ENCODE data around the gene LRRC63. TPM values are rescaled to one million over a fixed set of nuclear protein-coding genes. Genes with fewer than 3 reads are reported as not detected.
A peak's percentile ranks its signal among the peaks of the same experiment; 100 is the strongest.

LRRC63 gene
- total and polyA plus RNA-seq, 12 donors = 0.12 to 0.15 TPM; not detected in 10

DNA sequence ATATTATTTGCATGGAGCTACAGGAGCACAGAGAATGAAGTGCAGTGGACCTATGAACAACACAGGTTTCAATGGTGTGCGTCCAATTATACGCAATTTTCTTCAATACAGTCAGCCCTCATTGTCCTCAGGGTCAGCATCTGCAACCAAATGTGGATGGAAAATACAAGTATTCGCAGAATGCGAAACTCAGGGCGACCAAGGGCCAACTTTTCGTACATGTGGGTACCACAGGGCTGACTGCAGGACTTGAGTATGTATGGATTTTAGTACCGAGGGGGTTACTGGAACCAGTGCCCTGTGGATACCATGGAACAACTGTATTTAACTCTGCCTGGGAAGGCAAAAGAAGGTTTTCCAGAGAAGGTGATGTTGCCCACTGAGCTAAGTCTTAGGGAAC is 40.0 kb upstream of the LRRC63 start:
- WGBS, 2 donors = 93 to 94% methylated on average over 7 of the region's 7 CpGs
- Histone ChIP-seq H3K27me3 (peaks cover 0 to 6% (median 0%) of the 10 kb centered on the region in 7 donors), H3K4me1 (peaks cover 0 to 99% (median 12%) of the 10 kb centered on the region in 9 donors), H3K9me3 (no peaks in the 10 kb centered on the region), H3K4me3 (peak overlapping the region in 1 of 10 donors; percentile 26), H3K36me3 (peaks cover 0 to 9% (median 0%) of the 10 kb centered on the region in 9 donors), H3K27ac (peak overlapping the region in 1 of 10 donors; percentile 88)
- no peak for ATAC-seq
- intact Hi-C loops (cut with DNase I) = loop anchor here in 1 of 10 donors (10.0 kb wide), 1 partner anchor 123 kb away; no protein-coding TSS in a partner anchor
- DNase-seq = no peak
- no peak for TF ChIP-seq CTCF (IDR thresholded peaks at IDR 0.05)

DNA sequence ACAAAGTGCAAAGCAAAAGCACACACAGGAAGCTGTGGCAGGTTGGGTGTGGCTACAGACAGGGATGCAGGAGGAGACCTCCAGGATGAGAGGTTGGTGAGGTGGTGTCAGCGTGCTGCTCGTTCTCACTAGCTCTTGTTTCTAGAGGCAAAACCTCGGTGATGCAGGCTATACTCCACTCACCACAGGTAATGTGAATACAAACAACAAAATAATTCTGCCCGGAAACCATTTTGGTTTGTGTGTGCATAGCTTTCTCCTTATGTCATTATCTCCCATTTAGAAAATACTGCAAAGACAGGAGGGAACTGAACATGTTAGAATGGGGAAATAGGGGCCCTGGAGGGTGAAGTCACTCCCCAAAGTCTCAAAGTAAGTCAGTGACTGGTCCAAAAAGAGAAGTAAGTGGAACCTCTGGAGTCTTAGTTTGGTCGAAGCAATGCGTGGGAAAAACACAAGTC is 39.2 kb upstream of the LRRC63 start:
- H3K27ac ChIP-seq = peak overlapping the region in 1 of 10 donors; percentile 88
- peak in 3 of 8 donors; percentile 45 to 62 (median 62) for ATAC-seq
- WGBS, 2 donors = 81 to 82% methylated on average over 6 of the region's 6 CpGs

DNA sequence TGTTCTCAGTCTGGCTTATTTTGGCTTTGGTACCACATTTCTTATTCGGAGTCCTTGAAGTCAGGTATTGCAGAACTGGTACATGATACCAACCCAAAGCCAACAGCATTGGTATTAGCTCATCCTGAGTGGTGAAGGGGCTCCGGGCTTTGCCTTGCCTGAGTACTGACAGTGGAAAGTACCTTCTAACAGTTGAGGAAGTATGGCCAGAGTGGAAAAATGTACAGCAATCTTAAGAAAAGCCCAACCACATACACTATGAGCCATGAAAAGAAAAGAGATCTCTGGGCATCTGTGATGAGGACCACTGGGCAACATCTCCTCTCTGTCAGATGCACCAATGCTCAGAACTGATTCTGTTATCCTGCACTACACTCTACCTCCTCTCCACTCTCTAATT is 38.1 kb upstream of the LRRC63 start:
- TF ChIP-seq CTCF (IDR thresholded peaks at IDR 0.05) = no peak
- Histone ChIP-seq H3K36me3 (peaks cover 0 to 9% (median 0%) of the 10 kb centered on the region in 9 donors), H3K4me1 (peaks cover 0 to 95% (median 12%) of the 10 kb centered on the region in 9 donors), H3K27ac (peak overlapping the region in 1 of 10 donors; percentile 88), H3K27me3 (peaks cover 0 to 6% (median 0%) of the 10 kb centered on the region in 7 donors), H3K9me3 (no peaks in the 10 kb centered on the region), H3K4me3 (no peak overlapping the region)
- 82 to 90% methylated on average over 2 of the region's 2 CpGs for WGBS, 2 donors
- ATAC-seq (no peak), DNase-seq (no peak)
- intact Hi-C loops (cut with DNase I) = loop anchor here in 1 of 10 donors (10.0 kb wide), 1 partner anchor 121 kb away; no protein-coding TSS in a partner anchor

More for the DNA sequence above, 39.2 kb upstream of the LRRC63 start:
- Histone ChIP-seq H3K4me1 (peaks cover 0 to 96% (median 12%) of the 10 kb centered on the region in 9 donors), H3K27me3 (peaks cover 0 to 6% (median 0%) of the 10 kb centered on the region in 7 donors), H3K9me3 (no peaks in the 10 kb centered on the region), H3K36me3 (peaks cover 0 to 9% (median 0%) of the 10 kb centered on the region in 9 donors), H3K4me3 (peak overlapping the region in 1 of 10 donors; percentile 26)
- intact Hi-C loops (cut with DNase I) = loop anchor here in 1 of 10 donors (10.0 kb wide), 1 partner anchor 122 kb away; no protein-coding TSS in a partner anchor
- DNase-seq = no peak
- no peak for TF ChIP-seq CTCF (IDR thresholded peaks at IDR 0.05)

DNA sequence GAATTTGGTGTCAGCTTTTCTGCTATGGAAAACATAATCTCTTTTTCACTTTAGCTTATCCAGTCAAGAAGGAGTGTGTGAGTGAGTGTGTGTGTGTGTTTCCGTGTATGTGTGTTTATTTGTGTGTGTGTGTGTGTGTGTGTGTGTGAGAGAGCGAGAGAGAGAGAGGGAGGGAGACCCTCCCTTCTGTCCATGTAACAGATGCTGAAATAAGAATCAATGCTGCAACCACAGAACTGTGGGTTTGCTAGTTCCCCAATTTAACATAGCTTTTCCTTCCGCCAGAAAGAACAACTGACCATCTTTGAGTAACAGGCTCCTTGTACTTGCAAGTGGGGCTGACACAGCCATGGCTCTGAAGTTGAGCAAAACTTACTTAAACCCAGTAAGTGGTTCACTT is 35.0 kb upstream of the LRRC63 start:
- Histone ChIP-seq H3K9me3 (no peaks in the 10 kb centered on the region), H3K27me3 (peaks cover 0 to 11% (median 0%) of the 10 kb centered on the region in 7 donors), H3K36me3 (no peaks in the 10 kb centered on the region), H3K4me1 (peaks cover 0 to 66% (median 0%) of the 10 kb centered on the region in 9 donors), H3K27ac (peak overlapping the region in 3 of 10 donors; percentile 23 to 88 (median 44)), H3K4me3 (peak overlapping the region in 1 of 10 donors; percentile 61)
- 66 to 69% methylated on average over 3 of the region's 3 CpGs for WGBS, 2 donors
- TF ChIP-seq CTCF (IDR thresholded peaks at IDR 0.05) = no peak
- DNase-seq (no peak), ATAC-seq (peak in 6 of 8 donors; percentile 44 to 73 (median 61))
- intact Hi-C loops (cut with DNase I) = loop anchor here in 1 of 10 donors (10.0 kb wide), 1 partner anchor 118 kb away; no protein-coding TSS in a partner anchor
